GM21528 (cell line): ENCODE measurements around the gene CTDSP1.

ENCODE experiments used
- ATAC-seq: cut with Tn5 transposase; IDR thresholded peaks from one replicate; pipeline ENCODE4 v1.9.1; 2021; ENCODE audit warnings: mild to moderate bottlenecking, moderate library complexity; ENCODE audit not compliant: unreplicated experiment, low FRiP score

The CTDSP1 gene

DNA sequence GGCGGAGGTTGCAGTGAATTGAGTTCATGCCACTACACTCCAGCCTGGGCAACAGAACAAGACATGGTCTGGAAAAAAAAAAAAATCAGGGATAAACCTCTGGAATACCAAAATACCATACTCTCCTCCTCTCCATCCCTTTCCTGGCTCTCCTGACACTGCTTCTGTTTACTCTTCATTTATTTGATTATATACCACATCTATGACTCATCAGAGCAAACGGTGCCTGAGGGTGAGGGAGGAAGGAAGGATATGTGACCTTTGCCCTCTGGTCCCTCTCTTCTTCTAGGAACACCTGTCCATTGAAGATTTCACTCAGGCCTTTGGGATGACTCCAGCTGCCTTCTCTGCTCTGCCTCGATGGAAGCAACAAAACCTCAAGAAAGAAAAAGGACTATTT is 49.3 kb downstream of the CTDSP1 start:
- no peak for ATAC-seq

GRCh38 chr2:218452079-218452478 is 52.4 kb downstream of the CTDSP1 start:
- ATAC-seq, result no peak
